ENCODE measurements around the gene SLITRK4. TPM values are rescaled to one million over a fixed set of nuclear protein-coding genes. Genes with fewer than 3 reads are reported as not detected.

Gene SLITRK4
- total RNA-seq, 2 donors from 2014 or later: 0.17 TPM; not detected in 1

DNA sequence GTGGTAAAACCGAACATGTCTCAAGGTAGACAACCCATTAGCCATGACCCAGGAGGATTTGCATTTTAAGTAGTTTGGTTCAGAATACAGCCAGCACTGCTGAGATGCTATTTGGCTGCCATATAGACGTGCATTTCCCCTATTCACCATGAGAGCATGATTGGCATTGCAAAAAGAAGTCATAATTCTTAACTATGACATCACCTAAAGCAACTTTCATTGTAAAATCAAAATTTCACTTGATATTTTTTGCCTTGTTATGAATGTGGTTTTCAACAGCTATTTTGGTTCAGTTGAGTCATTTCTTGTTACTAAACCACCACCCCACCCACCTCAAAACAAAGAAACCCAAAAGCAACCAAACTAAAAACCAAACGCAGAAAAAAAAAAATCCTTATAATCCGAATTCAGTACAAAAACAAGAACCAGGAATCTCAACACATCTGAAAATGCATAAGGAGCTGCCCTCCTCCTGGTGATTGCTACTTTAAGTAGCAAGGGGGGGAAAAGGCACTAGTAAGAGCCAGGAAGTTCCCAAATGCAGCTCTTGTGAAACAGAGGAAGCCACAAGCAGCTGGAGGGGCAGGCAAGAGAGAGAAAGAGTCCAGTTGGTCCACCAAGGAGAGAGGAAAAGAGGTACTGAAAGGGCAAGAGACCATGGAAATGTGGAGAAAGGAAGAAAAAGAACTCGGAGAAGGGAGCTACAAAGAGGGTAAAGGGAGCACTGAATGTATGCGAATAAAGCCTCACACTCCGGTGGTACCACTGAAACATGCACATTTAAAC, 3.1 kb downstream of the SLITRK4 start:
- H3K9me3 ChIP-seq (ENCODE audit: control insufficient read depth, low read length, poor library complexity, severe bottlenecking): no peaks in the 10 kb centered on the region
- Mint-ChIP-seq H3K4me1 (no peaks in the 10 kb centered on the region), H3K27ac (no peak overlapping the region), H3K27me3 (peaks cover 8% of the 10 kb centered on the region), H3K4me3 (no peak overlapping the region), H3K36me3 (ENCODE audit: low read depth) (peaks cover 3% of the 10 kb centered on the region)
- DNase-seq: no peak
- no peak for ATAC-seq

DNA sequence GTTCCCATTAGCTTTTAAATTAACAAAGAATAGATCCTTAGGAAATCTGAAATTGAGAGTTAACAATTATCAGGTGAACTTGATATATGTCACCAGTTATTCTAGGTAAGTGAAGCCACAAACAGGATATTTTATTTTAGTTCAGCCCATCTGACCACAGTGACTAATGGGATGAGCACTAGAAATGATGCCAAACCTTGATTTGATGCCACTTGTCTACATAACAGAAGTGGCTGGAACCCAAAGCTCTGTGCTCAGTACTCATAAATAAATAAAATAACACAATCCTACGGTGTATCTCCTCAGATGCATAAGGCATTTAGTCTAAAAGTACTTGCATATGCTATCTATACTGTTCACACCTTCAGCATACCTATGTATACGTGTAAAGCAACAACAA, 12.2 kb downstream of the SLITRK4 start:
- no peaks in the 10 kb centered on the region for H3K27me3 Mint-ChIP-seq
- DNase-seq (no peak), ATAC-seq (no peak)
- H3K4me3 Mint-ChIP-seq: no peak overlapping the region
- H3K27ac Mint-ChIP-seq: no peak overlapping the region
- H3K36me3 Mint-ChIP-seq (ENCODE audit: low read depth): no peaks in the 10 kb centered on the region
- H3K9me3 ChIP-seq (ENCODE audit: control insufficient read depth, low read length, poor library complexity, severe bottlenecking): no peaks in the 10 kb centered on the region
- no peaks in the 10 kb centered on the region for H3K4me1 Mint-ChIP-seq

DNA sequence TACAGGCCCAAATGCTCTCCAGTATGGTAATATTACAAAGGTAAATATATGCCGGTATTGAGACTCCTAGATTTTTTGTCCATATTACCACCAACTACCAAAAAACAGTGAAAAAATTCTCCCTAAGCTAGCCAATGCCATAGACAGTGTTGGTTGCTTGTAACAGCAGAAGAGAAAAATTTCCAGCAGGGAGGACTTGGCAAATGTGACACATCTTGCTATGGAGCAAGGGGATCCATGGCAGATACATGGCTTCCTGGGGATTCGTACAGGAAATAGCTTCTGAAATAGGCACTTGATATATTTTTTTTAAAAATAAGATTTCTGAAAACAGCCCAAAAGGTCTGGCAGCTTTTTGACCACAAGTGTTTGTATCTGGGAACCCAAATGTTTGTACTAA, 14.6 kb downstream of the SLITRK4 start:
- no peaks in the 10 kb centered on the region for H3K9me3 ChIP-seq (ENCODE audit: control insufficient read depth, low read length, poor library complexity, severe bottlenecking)
- no peaks in the 10 kb centered on the region for H3K27me3 Mint-ChIP-seq
- H3K27ac Mint-ChIP-seq: no peak overlapping the region
- no peak for DNase-seq
- no peaks in the 10 kb centered on the region for H3K36me3 Mint-ChIP-seq (ENCODE audit: low read depth)
- ATAC-seq: no peak
- H3K4me1 Mint-ChIP-seq: no peaks in the 10 kb centered on the region
- H3K4me3 Mint-ChIP-seq: no peak overlapping the region

DNA sequence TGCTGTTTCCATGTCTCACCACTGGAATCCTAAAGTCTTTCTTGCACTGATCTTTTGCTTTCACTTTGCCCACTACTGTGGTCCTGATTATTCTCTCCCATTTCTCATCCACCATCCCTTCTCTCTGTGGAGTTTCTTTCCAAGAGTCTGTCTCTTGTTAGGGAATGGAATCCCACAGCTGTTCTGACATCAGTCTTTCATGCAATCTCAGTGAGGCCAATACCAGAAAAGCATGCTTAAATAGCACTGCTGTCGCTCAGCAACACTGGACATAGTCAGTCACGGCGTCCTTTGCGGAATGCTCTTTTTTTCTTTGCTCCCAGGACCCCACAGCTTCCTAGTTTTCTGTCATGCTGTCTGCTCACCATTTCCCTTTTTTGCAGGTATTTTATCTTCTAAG, 20.1 kb downstream of the SLITRK4 start:
- Mint-ChIP-seq H3K36me3 (ENCODE audit: low read depth) (no peaks in the 10 kb centered on the region), H3K4me3 (no peak overlapping the region), H3K27me3 (no peaks in the 10 kb centered on the region)

DNA sequence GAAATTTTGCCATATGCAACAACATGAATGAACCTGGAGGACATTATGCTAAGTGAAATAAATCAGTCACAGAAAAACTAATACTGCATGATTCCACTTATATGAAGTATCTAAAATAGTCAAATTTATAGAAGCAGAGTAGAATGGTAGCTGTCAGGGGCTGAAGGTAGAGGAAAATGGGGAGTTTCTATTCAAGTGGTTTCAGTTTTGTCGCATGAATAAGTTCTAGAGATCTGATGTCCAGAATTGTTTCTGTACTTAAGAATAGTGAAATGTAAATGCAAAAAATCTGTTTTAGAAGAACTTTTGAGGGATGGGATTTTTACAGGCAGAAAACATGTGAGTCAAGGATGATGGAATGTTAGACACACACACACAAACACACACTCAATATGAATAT, 34.1 kb downstream of the SLITRK4 start:
- Mint-ChIP-seq H3K4me1 (no peaks in the 10 kb centered on the region), H3K27ac (no peak overlapping the region), H3K36me3 (ENCODE audit: low read depth) (no peaks in the 10 kb centered on the region), H3K4me3 (no peak overlapping the region), H3K27me3 (no peaks in the 10 kb centered on the region)
- DNase-seq: no peak
- H3K9me3 ChIP-seq (ENCODE audit: control insufficient read depth, low read length, poor library complexity, severe bottlenecking): no peaks in the 10 kb centered on the region
- ATAC-seq: no peak

More for the DNA sequence above, 20.1 kb downstream of the SLITRK4 start:
- Mint-ChIP-seq H3K4me1 (no peaks in the 10 kb centered on the region), H3K27ac (no peak overlapping the region)
- ATAC-seq (no peak), DNase-seq (no peak)
- no peaks in the 10 kb centered on the region for H3K9me3 ChIP-seq (ENCODE audit: control insufficient read depth, low read length, poor library complexity, severe bottlenecking)

DNA sequence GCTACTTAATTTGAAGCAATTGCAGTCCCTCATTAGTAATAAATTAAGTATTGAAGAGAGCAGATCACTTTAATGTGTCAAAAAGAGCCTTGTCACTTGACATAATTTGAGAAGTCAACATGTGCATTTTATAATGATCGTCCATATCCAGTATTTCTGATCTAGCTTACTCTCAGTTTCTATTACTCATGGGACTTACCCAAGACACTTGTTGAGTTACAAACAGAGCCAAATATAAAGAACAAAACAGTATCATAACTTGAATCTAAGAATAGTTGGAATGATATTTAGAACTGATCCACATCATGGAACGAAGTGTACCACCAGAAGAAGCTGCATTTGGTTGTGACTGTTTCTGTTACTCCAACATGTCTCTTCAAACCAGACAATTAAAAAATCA, 54.7 kb downstream of the SLITRK4 start:
- Mint-ChIP-seq H3K36me3 (ENCODE audit: low read depth) (no peaks in the 10 kb centered on the region), H3K27ac (no peak overlapping the region), H3K4me1 (no peaks in the 10 kb centered on the region), H3K4me3 (no peak overlapping the region), H3K27me3 (no peaks in the 10 kb centered on the region)
- DNase-seq: no peak
- no peak for ATAC-seq
- no peaks in the 10 kb centered on the region for H3K9me3 ChIP-seq (ENCODE audit: control insufficient read depth, low read length, poor library complexity, severe bottlenecking)

DNA sequence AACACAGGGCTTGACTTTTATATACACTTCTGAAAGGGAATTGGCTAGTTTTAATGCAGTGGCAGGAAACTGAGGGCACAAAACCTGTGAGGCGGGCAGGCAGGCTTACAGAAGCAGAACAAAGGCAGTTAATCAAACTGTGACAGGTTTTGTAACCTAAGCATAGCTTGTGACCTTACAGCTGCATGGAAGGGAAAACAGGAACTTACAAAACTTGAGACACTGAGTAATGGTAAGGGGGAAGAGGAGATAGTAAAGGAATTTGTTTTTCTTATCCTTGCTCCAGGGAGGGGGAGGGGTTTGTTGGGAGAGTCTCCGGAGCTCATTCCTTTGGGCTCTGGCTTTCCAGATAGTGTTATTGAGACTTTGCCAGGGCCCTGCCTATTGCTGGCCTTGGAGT, 55.6 kb downstream of the SLITRK4 start:
- DNase-seq (no peak), ATAC-seq (no peak)
- H3K9me3 ChIP-seq (ENCODE audit: control insufficient read depth, low read length, poor library complexity, severe bottlenecking): no peaks in the 10 kb centered on the region
- Mint-ChIP-seq H3K4me1 (no peaks in the 10 kb centered on the region), H3K27ac (no peak overlapping the region), H3K36me3 (ENCODE audit: low read depth) (no peaks in the 10 kb centered on the region), H3K4me3 (no peak overlapping the region), H3K27me3 (no peaks in the 10 kb centered on the region)

Other genes with a start within 250 kb of the SLITRK4 start
- not detected for gene SPANXN3, start 118.6 kb downstream of the SLITRK4 start, total RNA-seq
- not detected for gene SPANXN2, start 84.7 kb upstream of the SLITRK4 start, total RNA-seq
- gene UBE2NL, start 248.0 kb upstream of the SLITRK4 start, total RNA-seq: not detected